ENCODE measurements around the gene NT5M.
A peak's percentile ranks its signal among the peaks of the same experiment; 100 is the strongest.
"Not testable (repeated sequence)": the region's sequence is repeated elsewhere in the genome, so short reads cannot be mapped to it uniquely, and the experiment has no call there.

The NT5M gene

DNA sequence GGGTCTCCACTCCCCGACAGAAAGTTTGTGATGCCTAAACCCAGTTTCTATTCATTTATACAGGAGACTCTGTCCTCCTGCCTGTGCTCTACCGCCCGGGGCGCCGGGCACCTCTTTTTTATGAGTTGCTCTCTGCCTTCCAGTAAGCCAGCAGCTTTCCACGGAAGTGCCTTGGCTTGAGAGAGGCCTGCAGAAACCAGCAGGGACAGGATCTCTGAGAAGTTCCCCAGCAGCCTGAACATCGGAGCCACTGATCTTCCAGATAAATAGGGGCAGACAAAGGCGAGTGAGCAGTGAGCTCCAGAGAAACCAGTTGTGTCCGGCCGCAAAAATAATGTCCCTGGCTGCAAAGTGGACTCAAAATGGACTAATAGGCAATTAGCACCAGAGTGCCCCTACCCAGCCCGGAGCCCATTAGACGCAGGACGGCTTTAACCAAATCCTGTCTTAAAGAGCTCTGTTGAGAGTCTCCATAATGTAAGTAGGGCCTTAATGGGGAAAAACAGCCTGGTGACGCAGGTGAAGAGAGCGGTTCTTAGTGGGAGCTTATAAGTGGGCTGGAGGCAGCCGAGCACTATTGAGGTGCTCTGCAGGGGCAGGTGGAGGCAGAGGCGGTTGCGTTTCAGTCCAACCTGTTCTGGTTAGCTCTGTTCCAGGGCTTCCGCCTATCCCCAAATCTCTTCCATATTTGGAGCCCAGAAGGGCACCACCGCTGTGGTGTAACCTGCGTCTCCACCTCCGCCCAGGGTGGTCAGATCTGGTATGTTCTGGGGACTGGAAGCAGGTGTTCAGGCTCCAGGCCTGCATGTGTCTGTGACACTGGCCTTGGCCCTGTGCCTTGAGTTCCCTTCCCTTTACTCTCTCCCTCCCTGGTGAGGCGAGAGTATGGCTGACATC lies 74.1 kb downstream of the NT5M start:
- no peak for DNase-seq

DNA sequence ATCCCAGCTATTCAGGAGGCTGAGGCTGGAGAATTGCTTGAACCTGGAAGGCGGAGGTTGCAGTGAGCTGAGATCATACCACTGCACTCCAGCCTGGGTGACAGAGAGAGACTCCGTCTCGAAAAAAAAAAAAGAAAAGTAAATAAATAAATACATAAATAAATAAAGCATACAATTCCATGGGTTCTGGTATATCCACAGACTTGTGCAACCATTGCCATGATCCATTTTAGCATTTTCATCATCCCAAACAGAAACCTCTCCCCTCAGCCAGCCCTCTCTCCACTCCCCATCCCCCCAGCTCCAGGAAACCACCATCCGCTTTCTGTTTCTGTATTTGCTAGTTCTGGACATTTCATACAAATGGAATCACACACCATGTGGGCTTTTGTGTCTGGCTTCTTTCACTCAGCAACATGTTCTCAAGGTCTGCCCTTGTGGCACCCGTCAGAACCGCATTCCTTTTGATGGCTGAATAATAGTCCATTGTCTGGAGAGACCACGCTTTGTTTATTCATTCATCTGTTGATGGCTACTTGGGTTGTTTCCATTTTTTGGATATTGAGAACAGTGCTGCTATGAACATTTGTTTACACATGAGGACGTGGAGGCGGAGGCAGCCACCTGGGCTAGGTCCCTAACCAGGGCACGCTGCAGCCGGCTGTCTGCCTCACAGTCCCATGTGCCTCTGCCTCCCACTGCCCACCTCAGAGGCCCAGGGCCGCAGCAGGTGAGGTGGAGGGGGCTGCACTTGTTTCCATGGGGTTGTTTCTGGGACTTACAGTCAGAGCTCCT lies 76.2 kb downstream of the NT5M start:
- DNase-seq = no peak

DNA sequence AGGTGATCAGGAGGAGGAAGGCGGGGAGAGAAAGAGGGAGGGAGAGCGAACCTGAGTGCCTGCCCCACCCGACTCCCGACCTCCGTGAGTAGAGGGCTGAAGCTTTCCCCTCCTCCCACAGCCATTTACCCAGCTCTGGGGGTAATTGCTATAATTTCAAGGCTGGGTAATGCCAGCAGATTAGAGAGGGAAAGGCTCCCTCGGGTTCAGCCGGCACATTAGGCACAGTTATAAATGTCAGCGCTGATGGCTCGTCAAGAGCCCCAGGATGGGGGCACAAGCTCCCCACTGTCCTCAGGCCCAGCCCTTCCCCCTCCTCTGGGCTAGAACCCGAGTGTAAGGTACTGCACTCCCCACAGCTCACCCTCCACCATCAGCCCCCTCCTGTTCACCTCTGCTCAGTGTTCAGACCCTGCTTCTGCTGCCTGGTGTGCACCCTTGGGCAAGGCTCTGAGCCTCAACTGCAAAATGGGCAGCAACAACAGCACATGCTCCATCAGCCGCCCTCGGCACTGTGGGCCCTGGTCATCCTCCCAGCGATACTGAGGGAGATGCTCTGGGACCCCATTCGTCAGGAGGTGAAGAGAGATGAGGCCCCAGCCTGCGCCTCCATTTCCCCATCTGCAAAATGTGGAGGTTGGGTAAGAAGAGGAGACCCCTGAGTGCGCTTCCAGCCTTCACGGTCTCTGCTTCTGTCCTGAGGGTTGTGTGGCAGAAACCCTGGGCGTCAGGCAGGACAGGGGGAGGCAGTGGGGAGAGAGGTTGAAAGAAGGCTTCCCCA lies 77.2 kb downstream of the NT5M start:
- DNase-seq = no peak

DNA sequence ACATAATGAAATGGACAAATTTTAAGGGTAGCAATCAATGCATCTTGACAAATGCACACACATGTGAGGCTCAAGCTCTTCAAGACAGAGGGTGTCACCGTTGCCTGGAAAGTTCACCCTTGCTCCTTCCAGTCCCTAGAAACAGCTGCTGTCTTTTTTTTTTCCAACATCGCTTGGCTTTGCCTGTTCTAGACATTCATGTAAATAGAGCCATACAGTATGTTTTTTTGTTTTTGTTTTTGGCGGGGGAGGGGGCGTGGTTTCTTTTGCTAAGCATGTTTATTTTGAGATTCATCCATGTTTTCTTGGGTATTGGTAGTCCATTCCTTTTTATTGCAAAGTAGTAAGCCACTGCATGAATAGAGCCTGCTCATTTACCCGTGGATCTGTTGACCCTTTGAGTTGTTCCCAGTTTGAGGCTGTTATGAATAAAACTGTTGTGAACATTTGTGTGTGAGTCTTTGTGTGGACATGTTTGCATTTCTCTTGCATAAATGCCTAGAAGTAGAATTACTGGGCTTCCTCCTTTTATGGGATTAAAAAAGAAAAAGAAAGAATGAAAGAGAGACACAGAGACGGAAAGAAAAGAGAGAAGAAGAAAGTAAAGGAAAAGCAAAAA lies 78.4 kb downstream of the NT5M start:
- no peak for DNase-seq

DNA sequence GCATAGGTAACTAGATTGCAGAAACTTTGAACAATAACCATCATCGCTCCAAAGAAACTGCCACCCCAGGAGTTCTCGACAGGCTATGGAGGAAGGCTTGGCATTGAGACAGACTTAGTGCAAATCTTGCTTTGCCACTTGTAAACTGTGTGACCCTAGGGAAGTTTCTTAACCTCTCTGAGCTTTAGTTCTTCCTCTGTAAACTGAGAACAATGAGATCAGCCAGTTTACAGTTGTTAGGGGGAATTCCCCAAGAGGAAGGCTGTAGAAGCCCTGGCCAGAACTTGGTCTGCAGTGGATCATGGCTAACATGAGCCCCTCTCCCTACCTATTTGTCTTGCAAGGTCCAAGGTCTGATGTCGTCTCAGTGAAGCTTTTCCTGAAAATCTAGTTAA lies 78.9 kb downstream of the NT5M start:
- DNase-seq = no peak

DNA sequence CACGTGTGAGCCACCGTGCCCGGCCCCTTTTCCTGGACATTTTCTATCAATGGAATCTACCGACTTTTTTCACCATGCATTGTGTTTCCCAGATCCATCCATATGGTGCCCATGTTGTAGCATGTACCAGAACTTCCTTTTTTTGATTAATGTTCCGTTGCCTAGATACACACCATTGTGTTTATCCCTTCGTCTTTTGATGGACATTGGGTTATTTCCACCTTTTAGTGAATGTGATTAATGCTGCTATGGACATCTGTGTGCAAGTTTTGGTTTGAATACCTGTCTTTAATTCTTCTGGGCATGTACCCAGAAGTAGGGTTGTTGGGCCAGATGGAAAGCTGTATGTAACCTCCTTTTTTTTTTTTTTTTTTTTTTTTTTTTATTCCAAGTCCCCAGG lies 79.8 kb downstream of the NT5M start:
- no peak for DNase-seq

DNA sequence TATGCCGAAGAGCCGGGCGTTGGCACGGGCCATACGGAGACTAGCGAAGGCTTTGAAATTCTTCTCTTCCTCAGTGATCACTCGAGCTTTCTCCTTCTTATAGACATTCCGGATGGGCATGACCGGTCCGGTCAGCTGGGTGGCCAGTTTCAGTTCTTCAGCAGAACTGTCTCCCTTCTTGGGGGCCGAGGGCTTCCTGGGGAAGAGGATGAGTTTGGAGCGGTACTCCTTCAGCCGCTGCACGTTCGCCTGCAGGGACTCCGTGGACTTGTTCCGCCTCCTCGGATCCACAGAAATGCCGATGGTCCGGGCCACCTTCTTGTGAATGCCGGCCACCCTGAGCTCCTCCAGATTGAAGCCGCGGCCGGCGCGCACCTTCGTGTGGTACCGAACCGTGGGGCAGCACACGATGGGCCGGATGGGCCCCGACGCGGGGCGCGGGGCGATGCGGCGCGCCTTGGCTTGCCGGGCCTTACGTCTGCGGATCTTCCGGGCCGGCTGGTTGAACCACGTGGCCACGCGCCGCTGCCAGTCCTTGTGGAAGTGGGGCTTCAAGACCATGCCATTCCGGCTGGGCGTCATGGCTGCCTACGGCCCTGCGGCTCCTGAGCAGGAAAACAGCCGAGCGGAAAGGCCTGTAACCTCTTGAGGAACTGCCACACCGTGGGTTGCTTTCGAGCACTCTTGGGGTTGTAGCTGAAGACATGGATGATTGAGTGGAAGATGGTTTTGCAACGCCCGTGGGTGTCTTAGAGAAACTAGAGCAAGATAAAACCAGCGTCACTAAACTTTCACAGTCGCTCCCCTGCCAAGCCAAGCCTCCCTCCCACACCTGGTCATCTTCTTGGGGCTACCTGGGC lies 80.5 kb downstream of the NT5M start:
- DNase-seq = not testable (repeated sequence)

DNA sequence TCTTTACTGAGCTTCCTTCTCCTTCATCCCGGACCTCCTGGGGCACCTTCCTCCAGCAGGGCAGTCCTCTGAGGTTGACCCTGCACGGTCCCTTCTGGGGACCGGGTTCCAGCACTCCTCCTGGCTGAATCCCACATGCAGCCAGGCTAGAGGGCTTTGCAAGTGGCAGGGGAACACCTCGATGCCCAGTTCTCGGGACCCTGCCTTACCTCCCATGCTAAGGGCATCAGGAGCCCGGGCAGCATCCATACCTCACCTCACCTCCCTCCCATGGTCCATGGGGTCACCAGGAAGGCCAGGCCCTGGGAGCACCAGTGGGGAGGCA lies 81.1 kb downstream of the NT5M start:
- no peak for DNase-seq

DNA sequence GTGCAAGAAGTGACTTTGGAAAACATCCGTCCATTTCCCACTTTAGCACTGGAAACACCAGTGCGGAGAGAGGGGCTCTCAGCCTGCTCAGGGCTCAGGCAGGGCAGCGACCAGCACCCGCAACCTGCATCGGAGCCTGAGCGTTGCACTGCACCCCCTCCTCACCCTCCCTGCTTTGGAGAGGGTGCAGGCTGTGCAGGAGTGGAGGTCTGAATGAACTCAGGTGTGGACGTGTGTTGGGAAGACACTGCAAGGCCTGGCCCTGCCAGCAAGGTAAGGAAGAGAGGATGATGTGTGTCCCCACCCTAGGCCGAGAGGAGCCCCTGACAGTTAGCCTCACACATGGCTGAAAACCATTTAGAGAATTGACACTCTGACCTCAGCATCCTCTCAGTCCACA lies 81.8 kb downstream of the NT5M start:
- DNase-seq = no peak

DNA sequence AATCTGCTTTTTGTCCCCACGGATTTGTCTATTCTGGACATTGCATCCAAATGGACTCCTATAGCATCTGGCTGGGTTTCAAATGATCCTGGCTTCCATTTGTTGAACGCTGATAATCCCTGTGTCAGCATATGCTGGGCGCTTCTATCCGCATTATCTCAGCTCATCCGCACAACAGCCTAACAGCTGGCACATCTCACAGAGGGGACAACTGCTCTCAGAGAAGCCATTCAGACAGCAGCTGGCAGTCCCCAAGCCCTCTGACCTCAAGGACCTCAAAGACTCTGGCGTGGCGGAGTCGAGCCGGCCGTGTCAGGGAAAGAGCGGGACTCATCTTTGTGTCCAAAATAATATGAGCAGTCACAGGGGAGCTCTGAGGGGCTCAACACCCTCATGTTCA lies 82.3 kb downstream of the NT5M start:
- peak; percentile 96 for DNase-seq

DNA sequence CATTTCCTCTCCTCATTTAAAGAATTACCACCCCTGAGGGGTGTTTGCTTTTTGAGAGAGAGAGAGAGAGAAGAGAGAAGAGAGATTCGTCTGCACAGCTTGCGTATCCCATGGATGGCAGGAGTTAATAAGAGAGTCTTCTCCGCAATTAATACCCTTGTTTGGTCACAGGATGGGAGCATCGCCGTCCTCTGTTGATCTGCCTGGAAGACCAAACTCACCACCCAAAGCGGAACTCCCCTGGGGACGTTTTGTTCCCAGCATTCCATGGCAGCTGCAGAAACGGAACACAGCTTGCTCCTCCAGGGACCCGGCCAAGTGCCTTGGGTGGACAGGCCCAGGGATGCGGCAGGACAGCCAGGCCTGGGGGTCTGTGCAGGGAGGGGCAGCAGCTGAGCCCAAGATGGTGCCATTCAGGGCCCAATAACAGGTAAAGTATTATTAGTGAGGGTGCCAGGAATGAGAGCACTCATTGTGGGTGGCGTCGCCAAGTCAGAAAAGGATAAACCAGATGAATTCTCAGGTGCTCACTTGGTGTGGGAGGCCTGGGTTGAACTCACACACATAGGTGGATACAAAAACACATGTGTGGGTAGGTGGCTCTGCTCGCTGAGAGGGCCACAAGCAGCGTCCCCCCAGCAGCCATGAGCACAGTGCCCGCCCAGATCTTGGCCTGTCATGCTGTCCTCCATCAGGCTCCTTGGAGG lies 83.1 kb downstream of the NT5M start:
- DNase-seq = peak; percentile 77

DNA sequence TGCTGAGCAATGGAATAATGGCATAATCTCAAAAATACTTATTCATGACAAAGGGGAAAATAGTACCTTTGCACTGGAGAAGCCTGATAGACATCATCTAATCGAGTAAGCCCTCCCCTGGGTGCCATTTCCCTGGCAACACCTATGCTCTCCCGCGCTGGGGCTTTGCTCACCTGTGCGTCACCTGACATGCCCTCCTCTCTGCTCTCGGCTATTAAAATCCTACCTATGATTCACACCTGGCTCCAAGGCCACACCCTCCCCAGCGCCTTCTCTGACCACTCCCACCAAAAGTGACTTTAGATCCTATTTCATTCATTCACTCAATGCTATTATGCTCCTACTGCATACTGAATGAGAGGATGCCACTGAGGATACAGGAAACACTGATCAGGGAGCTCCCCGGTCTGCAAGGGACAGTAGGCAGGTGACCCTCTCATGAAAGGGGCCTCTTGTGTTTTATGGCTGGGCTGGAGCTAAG lies 83.9 kb downstream of the NT5M start:
- no peak for DNase-seq

DNA sequence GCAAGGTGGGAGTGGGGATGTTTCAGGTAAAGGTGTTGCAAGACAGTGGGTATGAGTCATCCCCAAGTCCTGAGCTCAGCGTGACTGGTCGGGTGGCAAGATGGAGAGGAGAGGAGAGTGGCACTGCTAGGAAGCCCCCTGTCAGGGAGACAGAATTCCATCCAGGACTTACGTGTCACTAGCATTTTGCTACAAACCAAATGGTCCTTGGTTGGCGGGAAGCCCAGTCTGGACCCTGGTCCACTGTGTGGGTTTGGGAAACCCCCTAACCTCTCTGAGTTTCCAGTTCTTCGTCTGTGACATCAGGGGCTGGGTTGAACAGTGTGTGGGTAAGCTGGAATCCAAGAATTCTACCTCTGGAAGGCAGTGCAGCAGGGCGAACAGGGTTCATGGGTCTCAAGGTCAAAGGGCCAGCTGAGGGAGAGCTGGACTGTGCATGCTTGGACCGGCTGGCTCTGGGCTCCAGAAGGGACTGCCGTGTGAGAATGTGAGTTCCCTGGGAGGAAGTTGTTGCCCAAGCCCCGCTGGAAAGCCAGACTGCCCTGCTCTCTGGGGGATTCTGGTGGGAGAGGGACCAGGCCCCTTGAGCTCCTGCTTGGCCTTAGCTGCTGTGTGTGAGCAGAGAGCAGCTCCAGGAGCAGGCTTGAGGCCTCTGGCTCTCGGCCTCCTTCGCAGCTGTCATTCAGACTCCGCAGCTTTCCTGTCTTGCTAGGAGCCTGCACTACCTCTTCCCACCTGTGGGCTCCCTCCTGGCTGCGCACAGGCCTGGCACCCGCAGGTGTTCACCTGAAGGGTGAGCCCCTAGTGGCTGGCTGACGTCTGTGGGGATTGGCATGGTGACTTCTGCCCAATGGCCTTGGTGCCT lies 84.6 kb downstream of the NT5M start:
- DNase-seq = no peak

DNA sequence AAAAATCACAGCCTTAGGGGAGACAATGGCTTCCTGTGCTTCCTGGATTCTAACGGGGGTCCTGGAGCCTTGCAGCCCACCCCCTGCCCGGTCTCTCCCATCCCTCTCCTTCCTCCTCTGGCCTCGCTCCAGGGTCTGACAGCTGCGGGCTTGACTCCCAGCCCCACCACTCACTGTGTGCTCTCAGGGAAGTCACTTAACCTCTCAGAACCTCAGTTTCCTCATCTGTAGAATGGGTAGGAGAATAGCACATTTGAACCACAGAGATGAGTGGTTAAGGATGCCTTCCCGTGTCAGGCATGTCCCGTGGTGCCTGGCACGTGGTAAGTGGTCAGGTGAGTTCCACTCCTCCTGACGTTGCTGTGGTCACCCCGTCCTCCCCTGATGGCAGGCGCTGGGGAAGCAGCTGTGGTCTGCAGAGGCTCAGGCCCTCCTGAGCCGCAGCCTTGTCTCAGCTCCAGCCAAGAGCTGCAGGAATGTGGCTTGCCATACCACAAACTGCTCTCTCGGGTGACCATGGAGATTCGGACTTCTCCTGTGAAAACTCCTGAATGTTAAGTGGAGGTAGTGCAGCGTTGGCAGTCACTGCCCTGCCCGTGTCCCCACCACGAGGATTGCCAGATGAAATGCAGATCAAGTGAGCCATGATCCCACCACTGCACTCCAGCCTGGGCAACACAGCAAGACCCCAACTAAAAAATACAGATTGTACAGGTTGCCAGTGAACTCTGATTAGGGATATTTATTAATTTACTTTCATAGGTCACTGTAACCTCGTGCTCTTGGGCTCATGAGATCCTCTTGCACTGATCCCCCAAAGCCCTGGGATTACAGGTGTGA lies 85.7 kb downstream of the NT5M start:
- no peak for DNase-seq

DNA sequence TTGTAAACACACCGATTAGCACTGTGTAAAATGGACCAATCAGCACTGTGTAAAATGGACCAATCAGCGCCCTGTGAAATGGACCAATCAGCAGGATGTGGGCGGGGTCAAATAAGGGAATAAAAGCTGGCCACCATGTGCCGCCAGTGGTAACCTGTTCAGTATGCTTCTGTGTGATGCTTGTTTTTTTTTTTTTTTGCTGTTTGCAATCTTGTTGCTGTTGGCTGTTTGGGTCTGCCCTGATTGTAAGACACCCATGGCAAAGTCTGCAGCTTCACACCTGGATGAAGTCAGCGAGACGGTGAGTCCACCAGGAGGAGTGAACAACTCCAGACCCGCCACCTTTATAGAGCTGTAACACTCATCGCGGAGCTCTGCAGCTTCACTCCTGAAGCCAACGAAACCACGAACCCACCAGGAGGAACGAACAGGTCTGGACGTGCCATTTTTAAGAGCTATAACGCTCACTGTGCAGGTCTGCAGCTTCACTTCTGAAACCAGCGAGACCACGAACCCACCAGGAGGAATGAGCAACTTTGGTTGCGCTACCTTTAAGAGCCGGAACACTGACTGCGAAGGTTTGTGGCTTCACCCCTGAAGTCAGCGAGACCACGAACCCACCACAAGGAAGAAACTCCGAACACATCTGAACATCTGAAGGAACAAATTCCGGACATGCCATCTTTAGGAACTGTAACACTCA lies 88.6 kb downstream of the NT5M start:
- no peak for DNase-seq

DNA sequence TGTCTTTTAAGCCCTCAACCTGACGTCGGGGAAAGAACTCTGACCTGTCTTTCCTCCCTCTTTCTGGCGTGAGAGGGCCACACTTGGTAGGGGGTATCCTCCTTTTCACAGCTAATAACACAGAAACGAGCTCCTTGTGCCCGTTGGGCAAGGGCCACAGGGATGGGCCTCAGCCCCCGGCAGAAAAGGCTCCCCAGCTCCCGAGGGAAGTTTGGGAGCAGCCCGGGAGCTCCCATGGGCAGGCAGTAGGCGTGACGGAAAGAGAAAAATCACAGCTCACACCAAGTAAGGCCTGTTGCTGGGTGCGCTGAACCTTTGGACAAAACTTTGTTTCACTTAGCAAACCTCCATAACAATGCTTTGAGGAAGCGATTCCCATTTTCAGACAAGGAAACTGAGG lies 90.8 kb downstream of the NT5M start:
- no peak for DNase-seq

DNA sequence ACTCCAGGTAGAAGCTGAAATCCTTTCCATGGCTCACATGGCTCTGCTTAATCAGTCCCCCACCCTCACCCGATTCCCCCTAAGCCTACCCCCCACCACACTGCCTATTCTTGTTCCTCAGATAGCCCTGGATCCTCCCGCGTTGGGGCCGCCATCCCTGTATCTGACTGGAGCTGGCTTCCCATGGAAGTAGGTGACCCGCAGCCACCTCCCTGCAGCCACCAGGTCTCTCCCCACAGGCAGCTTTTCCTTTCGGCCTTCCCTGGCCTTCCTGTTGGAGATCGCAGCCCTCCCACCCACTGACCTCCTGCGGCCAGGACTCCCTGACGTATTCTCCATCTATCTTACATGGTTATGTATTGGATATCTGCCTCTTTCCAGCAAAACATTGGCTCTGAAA lies 91.3 kb downstream of the NT5M start:
- DNase-seq = no peak

DNA sequence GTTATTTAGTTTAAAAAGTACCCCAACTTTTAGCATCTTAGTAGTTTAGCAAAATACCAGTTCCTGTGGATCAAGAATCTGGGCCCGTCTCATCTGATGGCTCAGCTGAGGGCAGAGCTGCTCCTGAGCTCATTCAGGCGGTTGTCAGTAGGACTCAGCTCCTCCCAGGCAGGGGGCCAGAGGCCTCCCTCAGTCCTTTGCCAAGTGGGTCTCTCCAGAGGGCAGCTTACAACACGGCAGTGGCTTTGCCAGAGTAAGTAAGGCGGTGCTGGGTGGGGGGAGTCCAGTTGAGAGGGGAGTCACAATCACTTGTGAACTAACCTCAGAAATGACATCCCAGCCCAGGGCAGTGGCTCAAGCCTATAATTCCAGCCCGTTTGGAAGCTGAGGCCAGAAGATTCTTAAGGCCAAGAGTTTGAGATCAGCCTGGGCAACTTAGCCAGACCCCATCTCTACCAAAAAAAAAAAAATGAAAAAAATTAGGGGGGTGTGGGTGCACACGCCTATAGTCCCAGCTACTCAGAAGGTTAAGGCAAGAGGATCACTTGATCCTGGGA lies 92.2 kb downstream of the NT5M start:
- no peak for DNase-seq

Data from NCI-H524 treated with DMSO at 0.1 percent for 48 hours (cell line).